Peyer's patch (tissue), 4 donors: Measurements from ENCODE around the gene PTGER1. TPM values are rescaled to one million over a fixed set of nuclear protein-coding genes. Genes with fewer than 3 reads are reported as not detected.

ENCODE experiments used
- DNase-seq, 3 donors: peaks; one replicate each; pipeline ENCODE4 v3.0.0-alpha.2; 2017 to 2019
- H3K27ac ChIP-seq, 4 donors: fragments of 200-600 bp; sonication (generic); one replicate each; pipeline ENCODE4 v1.5.1; 2016 to 2019
- H3K27me3 ChIP-seq, 2 donors: fragments of 200-600 bp; sonication (generic); one replicate each; pipeline ENCODE4 v1.5.1; 2019
- H3K36me3 ChIP-seq, 3 donors: fragments of 200-600 bp; sonication (generic); one replicate each; pipeline ENCODE4 v1.5.1; 2016 to 2019
- H3K4me1 ChIP-seq, 4 donors: fragments of 200-600 bp; sonication (generic); one replicate each; pipeline ENCODE4 v1.5.1; 2016 to 2019
- H3K4me3 ChIP-seq, 4 donors: fragments of 200-600 bp; sonication (generic); 1 replicate in 3 of 4; 2 replicates in 1 of 4; pipeline ENCODE4 v1.5.1; 2016 to 2019; ENCODE audit warnings: mild to moderate bottlenecking in 1 of 4
- H3K9me3 ChIP-seq, 4 donors: fragments of 200-600 bp; sonication (generic); one replicate each; pipeline ENCODE4 v1.5.1; 2016 to 2019; ENCODE audit warnings: mild to moderate bottlenecking in 1 of 4
- CTCF ChIP-seq, 6 experiments: fragments of 450-650 bp in 4 of 6; fragments of 200-600 bp in 2 of 6; sonication (generic) in 1 of 6; IDR thresholded peaks; one replicate each; pipeline ENCODE4 v1.5.1; 2017 to 2019; ENCODE audit warnings: antibody characterized with exemption in 6 of 6, mild to moderate bottlenecking in 3 of 6, moderate library complexity in 1 of 6
- POLR2A ChIP-seq, 2 donors: fragments of 450-650 bp; IDR thresholded peaks; one replicate each; pipeline ENCODE4 v1.5.1; 2017; ENCODE audit warnings: antibody characterized with exemption in 2 of 2, mild to moderate bottlenecking in 2 of 2, moderate library complexity in 2 of 2
- total RNA-seq, 4 donors: library from RNA; depleted of rRNA; stranded (reverse); fragments of >200 nt; gene quantifications; one replicate each; pipeline ENCODE4 v1.1.0, GENCODE V29; 2016

The PTGER1 gene
- total RNA-seq, 4 donors from 2014 or later, result not detected

- peaks cover 0 to 92% (median 0%) of the 10 kb centered on the region in 3 donors for H3K36me3 ChIP-seq
- TF ChIP-seq CTCF (IDR thresholded peaks at IDR 0.05), result no peak
- no peak for TF ChIP-seq POLR2A (IDR thresholded peaks at IDR 0.05)
- H3K4me1 ChIP-seq, result peaks cover 0 to 1% (median 0%) of the 10 kb centered on the region in 4 donors
- no peak for DNase-seq
- H3K4me3 ChIP-seq, result no peak overlapping the region
- H3K9me3 ChIP-seq, result no peaks in the 10 kb centered on the region
- H3K27ac ChIP-seq, result no peak overlapping the region
- no peaks in the 10 kb centered on the region for H3K27me3 ChIP-seq
Observed at GRCh38 chr19:14446336-14447036, 28.7 kb downstream of the PTGER1 start.

DNA sequence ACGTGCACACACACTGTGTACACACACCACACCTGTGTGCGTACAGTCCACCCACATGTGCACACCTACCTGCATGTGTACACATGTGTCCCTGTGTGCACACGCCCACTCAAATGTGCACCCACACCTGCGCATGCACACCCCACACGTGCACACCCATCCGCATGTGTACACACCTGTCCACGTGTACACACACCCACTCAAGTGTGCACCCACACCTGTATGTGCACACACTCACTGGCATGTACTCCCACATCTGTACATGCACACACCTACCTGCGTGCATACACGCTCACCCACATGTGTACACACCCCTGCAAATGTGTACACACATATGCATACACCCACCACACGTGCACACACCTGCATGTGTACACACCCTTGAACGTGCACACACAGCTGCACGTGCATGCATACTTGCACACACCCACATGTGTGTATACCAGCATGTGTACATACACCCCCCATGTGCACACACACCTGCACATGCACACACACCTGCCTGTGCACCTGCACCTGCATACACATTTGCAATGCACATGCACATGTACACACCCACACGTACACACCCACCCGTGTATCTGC, 31.4 kb downstream of the PTGER1 start:
- no peak overlapping the region for H3K27ac ChIP-seq
- H3K36me3 ChIP-seq, result peaks cover 0 to 68% (median 0%) of the 10 kb centered on the region in 3 donors
- peaks cover 0 to 26% (median 8%) of the 10 kb centered on the region in 4 donors for H3K4me1 ChIP-seq
- no peak for TF ChIP-seq CTCF (IDR thresholded peaks at IDR 0.05)
- TF ChIP-seq POLR2A (IDR thresholded peaks at IDR 0.05), result no peak
- H3K27me3 ChIP-seq, result no peaks in the 10 kb centered on the region
- H3K4me3 ChIP-seq, result no peak overlapping the region
- DNase-seq, result no peak
- no peaks in the 10 kb centered on the region for H3K9me3 ChIP-seq

DNA sequence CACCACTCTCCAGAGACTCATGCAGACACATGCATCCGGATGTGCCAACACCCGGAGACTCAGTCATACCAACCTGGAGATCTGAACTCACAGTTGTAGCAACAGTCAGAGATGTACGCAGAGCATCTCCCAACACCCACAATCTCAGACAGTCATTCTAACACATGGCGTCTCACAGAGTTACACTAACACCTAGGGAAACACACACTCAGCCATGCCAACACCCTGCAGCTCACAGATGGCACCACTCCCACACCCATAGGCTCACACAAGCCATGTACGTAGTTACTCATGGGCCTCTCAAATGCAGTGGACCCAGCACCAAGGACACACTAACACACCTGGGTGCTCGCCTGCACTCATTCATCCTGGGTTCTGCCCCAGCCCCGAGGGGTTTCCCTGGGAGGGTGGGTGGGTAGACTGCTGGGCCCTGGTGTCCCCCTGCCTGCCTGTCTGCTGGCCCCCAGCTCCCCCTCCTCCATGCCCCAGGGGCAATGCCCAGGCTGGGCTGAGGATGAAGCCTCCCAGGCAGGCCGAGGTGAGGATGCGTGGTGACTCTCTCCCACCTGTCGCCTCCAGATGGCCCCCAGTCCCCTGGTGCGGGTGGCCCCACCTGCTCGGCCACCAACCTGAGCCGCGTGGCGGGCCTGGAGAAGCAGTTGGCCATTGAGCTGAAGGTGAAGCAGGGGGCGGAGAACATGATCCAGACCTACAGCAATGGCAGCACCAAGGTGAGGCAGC, 32.1 kb downstream of the PTGER1 start:
- Histone ChIP-seq H3K9me3 (no peaks in the 10 kb centered on the region), H3K4me1 (peaks cover 0 to 29% (median 8%) of the 10 kb centered on the region in 4 donors), H3K27me3 (no peaks in the 10 kb centered on the region), H3K4me3 (no peak overlapping the region), H3K27ac (no peak overlapping the region), H3K36me3 (peaks cover 0 to 61% (median 0%) of the 10 kb centered on the region in 3 donors)
- TF ChIP-seq POLR2A (IDR thresholded peaks at IDR 0.05) (no peak), CTCF (IDR thresholded peaks at IDR 0.05) (no peak)
- no peak for DNase-seq

DNA sequence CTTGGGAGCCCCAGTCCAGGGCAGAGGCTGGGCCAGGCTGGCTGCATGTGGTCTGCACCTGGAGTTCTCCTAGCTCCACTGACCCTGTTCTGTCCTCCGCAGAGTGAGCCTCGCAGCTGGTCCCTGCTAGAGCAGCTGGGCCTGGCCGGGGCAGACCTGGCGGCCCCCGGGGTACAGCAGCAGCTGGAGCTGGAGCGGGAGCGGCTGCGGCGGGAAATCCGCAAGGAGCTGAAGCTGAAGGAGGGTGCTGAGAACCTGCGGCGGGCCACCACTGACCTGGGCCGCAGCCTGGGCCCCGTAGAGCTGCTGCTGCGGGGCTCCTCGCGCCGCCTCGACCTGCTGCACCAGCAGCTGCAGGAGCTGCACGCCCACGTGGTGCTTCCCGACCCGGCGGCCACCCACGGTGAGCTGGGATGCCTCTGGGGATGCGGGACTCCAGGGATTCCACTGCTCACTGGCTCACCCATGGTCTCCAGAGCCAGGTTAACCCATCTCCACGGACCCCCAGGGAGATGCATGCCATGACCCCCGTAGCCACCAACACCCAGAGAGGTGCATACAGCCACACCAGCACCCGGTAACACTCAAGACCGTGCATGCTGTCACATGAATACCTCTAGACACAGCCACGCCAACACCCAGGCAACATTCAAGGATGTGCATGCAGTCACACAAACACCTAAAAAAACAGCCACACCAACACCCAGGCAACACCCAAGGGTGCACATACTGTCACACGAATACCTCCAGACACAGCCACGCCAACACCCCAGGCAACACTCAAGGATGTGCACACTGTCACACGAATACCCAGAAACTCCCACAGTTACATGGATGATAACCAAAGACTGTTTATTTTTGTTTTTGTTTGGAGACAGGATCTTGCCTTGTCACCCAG, 33.9 kb downstream of the PTGER1 start:
- no peak for TF ChIP-seq CTCF (IDR thresholded peaks at IDR 0.05)
- Histone ChIP-seq H3K36me3 (peaks cover 0 to 44% (median 0%) of the 10 kb centered on the region in 3 donors), H3K4me1 (peaks cover 0 to 29% (median 8%) of the 10 kb centered on the region in 4 donors), H3K9me3 (no peaks in the 10 kb centered on the region), H3K4me3 (no peak overlapping the region), H3K27me3 (no peaks in the 10 kb centered on the region), H3K27ac (peak overlapping the region in 1 of 4 donors; percentile 70)
- DNase-seq, result no peak

GRCh38 chr19:14440049-14440448, 35.1 kb downstream of the PTGER1 start:
- Histone ChIP-seq H3K36me3 (peaks cover 0 to 33% (median 0%) of the 10 kb centered on the region in 3 donors), H3K4me1 (peaks cover 0 to 32% (median 8%) of the 10 kb centered on the region in 4 donors), H3K27me3 (no peaks in the 10 kb centered on the region), H3K27ac (peak overlapping the region in 3 of 4 donors; percentile 66 to 76 (median 70)), H3K4me3 (peak overlapping the region; percentile 44 to 49 (median 44)), H3K9me3 (no peaks in the 10 kb centered on the region)
- TF ChIP-seq POLR2A (IDR thresholded peaks at IDR 0.05), result no peak
- no peak for TF ChIP-seq CTCF (IDR thresholded peaks at IDR 0.05)
- DNase-seq, result peak; percentile 71 to 95 (median 94)
